HEK293 (cell line): ENCODE data around the gene WRNIP1.

ENCODE experiments used
- KLF7 ChIP-seq: fragments of 450-650 bp; formaldehyde crosslinking; IDR thresholded peaks from 2 replicates; pipeline ENCODE4 v1.5.1; 2016; ENCODE audit warnings: missing biosample characterization, missing genetic modification characterization, borderline replicate concordance
- SALL2 ChIP-seq: fragments of 450-650 bp; formaldehyde crosslinking; IDR thresholded peaks from 2 replicates; pipeline ENCODE4 v1.5.0; 2017; ENCODE audit warnings: missing biosample characterization, mild to moderate bottlenecking, missing genetic modification characterization, borderline replicate concordance
- ZBTB7A ChIP-seq: fragments of 450-650 bp; formaldehyde crosslinking; IDR thresholded peaks from 2 replicates; pipeline ENCODE4 v1.5.1; 2016; ENCODE audit warnings: low read depth, missing biosample characterization, missing genetic modification characterization
- ZNF138 ChIP-seq: fragments of 450-650 bp; formaldehyde crosslinking; IDR thresholded peaks from 2 replicates; pipeline ENCODE4 v1.5.1; 2016; ENCODE audit warnings: missing biosample characterization, missing genetic modification characterization, borderline replicate concordance
- ZNF354C ChIP-seq: fragments of 450-650 bp; formaldehyde crosslinking; IDR thresholded peaks from 2 replicates; pipeline ENCODE4 v1.5.1; 2016; ENCODE audit warnings: missing biosample characterization, missing genetic modification characterization, low read depth, borderline replicate concordance
- ZNF426 ChIP-seq: fragments of 450-650 bp; formaldehyde crosslinking; IDR thresholded peaks from 2 replicates; pipeline ENCODE4 v1.5.1; 2017; ENCODE audit warnings: missing biosample characterization, missing genetic modification characterization, mild to moderate bottlenecking, inconsistent platforms, moderate library complexity
- ZNF544 ChIP-seq: fragments of 450-650 bp; formaldehyde crosslinking; IDR thresholded peaks from 2 replicates; pipeline ENCODE4 v1.5.0; 2017; ENCODE audit warnings: missing biosample characterization, missing genetic modification characterization
- ZNF571 ChIP-seq: fragments of 450-650 bp; formaldehyde crosslinking; IDR thresholded peaks from 2 replicates; pipeline ENCODE4 v1.5.0; 2017; ENCODE audit warnings: missing biosample characterization, missing genetic modification characterization
- TF ChIP-seq, protein P1 (sequence below): fragments of 450-650 bp; formaldehyde crosslinking; IDR thresholded peaks from 2 replicates; pipeline ENCODE4 v1.5.1; 2016; ENCODE audit warnings: missing biosample characterization, missing genetic modification characterization
- TF ChIP-seq, protein P2 (sequence below): fragments of 450-650 bp; formaldehyde crosslinking; optimal IDR thresholded peaks from 2 replicates; pipeline ENCODE3; 2016; ENCODE audit warnings: missing biosample characterization, mild to moderate bottlenecking, missing genetic modification characterization
- TF ChIP-seq, protein P3 (sequence below): sonication (generic); formaldehyde crosslinking; IDR thresholded peaks from 2 replicates; pipeline ENCODE4 v1.8.1; 2022; ENCODE audit warnings: mild to moderate bottlenecking, moderate library complexity, missing genetic modification reagents
- TF ChIP-seq, protein P4 (sequence below): fragments of 450-650 bp; formaldehyde crosslinking; IDR thresholded peaks from 2 replicates; pipeline ENCODE4 v1.5.1; 2016; ENCODE audit warnings: missing biosample characterization, missing genetic modification characterization

DNA sequence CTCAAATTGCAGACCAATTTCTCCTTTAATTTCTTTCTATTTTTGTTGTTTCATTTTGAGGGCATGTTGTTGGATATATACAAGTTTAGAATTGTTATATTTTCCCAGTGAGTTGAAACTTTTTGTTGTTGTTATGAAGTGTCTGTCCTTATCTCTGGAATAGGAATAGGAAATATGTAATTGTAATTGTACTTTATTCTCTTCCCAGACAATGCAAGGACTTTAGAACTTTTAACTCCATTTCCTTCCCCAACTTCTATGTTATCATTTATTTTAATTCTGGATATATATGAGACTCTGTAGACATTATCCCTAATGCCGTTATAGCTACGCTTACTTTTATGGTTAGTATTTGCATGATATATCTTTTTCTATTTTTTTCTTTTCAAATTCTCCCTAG lies 64.1 kb downstream of the WRNIP1 start:
- TF ChIP-seq ZNF354C (tag by site-specific recombination) (no peak), ZNF571 (tag by site-specific recombination) (no peak), KLF7 (tag by site-specific recombination) (no peak), ZNF544 (tag by site-specific recombination) (no peak), SALL2 (tag by site-specific recombination) (no peak), ZNF426 (tag by site-specific recombination) (no peak), ZBTB7A (tag by site-specific recombination) (no peak), ZNF138 (tag by site-specific recombination) (no peak)
- TF ChIP-seq, protein P1, sequence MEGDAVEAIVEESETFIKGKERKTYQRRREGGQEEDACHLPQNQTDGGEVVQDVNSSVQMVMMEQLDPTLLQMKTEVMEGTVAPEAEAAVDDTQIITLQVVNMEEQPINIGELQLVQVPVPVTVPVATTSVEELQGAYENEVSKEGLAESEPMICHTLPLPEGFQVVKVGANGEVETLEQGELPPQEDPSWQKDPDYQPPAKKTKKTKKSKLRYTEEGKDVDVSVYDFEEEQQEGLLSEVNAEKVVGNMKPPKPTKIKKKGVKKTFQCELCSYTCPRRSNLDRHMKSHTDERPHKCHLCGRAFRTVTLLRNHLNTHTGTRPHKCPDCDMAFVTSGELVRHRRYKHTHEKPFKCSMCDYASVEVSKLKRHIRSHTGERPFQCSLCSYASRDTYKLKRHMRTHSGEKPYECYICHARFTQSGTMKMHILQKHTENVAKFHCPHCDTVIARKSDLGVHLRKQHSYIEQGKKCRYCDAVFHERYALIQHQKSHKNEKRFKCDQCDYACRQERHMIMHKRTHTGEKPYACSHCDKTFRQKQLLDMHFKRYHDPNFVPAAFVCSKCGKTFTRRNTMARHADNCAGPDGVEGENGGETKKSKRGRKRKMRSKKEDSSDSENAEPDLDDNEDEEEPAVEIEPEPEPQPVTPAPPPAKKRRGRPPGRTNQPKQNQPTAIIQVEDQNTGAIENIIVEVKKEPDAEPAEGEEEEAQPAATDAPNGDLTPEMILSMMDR (tag by site-specific recombination), result no peak
- TF ChIP-seq, protein P2, sequence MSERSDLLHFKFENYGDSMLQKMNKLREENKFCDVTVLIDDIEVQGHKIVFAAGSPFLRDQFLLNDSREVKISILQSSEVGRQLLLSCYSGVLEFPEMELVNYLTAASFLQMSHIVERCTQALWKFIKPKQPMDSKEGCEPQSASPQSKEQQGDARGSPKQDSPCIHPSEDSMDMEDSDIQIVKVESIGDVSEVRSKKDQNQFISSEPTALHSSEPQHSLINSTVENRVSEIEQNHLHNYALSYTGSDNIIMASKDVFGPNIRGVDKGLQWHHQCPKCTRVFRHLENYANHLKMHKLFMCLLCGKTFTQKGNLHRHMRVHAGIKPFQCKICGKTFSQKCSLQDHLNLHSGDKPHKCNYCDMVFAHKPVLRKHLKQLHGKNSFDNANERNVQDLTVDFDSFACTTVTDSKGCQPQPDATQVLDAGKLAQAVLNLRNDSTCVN (tag by site-specific recombination), result no peak
- TF ChIP-seq, protein P3, sequence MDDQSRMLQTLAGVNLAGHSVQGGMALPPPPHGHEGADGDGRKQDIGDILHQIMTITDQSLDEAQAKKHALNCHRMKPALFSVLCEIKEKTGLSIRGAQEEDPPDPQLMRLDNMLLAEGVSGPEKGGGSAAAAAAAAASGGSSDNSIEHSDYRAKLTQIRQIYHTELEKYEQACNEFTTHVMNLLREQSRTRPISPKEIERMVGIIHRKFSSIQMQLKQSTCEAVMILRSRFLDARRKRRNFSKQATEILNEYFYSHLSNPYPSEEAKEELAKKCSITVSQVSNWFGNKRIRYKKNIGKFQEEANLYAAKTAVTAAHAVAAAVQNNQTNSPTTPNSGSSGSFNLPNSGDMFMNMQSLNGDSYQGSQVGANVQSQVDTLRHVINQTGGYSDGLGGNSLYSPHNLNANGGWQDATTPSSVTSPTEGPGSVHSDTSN (CRISPR knock-in tag), result no peak
- TF ChIP-seq, protein P4, sequence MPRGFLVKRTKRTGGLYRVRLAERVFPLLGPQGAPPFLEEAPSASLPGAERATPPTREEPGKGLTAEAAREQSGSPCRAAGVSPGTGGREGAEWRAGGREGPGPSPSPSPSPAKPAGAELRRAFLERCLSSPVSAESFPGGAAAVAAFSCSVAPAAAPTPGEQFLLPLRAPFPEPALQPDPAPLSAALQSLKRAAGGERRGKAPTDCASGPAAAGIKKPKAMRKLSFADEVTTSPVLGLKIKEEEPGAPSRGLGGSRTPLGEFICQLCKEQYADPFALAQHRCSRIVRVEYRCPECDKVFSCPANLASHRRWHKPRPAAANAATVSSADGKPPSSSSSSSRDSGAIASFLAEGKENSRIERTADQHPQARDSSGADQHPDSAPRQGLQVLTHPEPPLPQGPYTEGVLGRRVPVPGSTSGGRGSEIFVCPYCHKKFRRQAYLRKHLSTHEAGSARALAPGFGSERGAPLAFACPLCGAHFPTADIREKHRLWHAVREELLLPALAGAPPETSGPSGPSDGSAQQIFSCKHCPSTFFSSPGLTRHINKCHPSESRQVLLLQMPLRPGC (tag by site-specific recombination), result no peak
